IMR-90 (cell line): ENCODE measurements around the gene RBMS2.

Experiments used
- BHLHE40 ChIP-seq: fragments of 150-350 bp; IDR thresholded peaks from 2 replicates; pipeline ENCODE4 v1.6.1; 2016; ENCODE audit warnings: mild to moderate bottlenecking, low read depth, low read length
- MAFK ChIP-seq: IDR thresholded peaks from 2 replicates; pipeline ENCODE4 v1.6.1; 2012; ENCODE audit warnings: low read depth, low read length, improper control_type of control experiment
- MAZ ChIP-seq: IDR thresholded peaks from 2 replicates; pipeline ENCODE4 v1.6.1; 2012; ENCODE audit warnings: low read depth, mild to moderate bottlenecking, low read length, improper control_type of control experiment, moderate library complexity, borderline replicate concordance
- MXI1 ChIP-seq: IDR thresholded peaks from 2 replicates; pipeline ENCODE4 v1.6.1; 2012; ENCODE audit warnings: low read depth, mild to moderate bottlenecking, low read length, moderate library complexity, borderline replicate concordance
- POLR2A ChIP-seq: IDR thresholded peaks from 2 replicates; pipeline ENCODE4 v1.6.1; 2012; ENCODE audit warnings: mild to moderate bottlenecking, low read depth, low read length
- RAD21 ChIP-seq: IDR thresholded peaks from 2 replicates; pipeline ENCODE4 v1.6.1; 2012; ENCODE audit warnings: low read length, improper control_type of control experiment
- RCOR1 ChIP-seq: IDR thresholded peaks from 2 replicates; pipeline ENCODE4 v1.6.1; 2012; ENCODE audit warnings: mild to moderate bottlenecking, low read length, improper control_type of control experiment; ENCODE audit not compliant: insufficient replicate concordance
- SMC3 ChIP-seq: fragments of 150-350 bp; IDR thresholded peaks from 2 replicates; pipeline ENCODE4 v1.6.1; 2016; ENCODE audit warnings: low read depth, mild to moderate bottlenecking, antibody characterized with exemption, low read length, moderate library complexity
- TF ChIP-seq, protein P1 (sequence below): conservative IDR thresholded peaks from 2 replicates; pipeline ENCODE4 v1.5.1; 2012; ENCODE audit warnings: mild to moderate bottlenecking, low read depth, low read length, improper control_type of control experiment
- TF ChIP-seq, protein P2 (sequence below): fragments of 150-350 bp; IDR thresholded peaks from 2 replicates; pipeline ENCODE4 v1.6.1; 2017; ENCODE audit warnings: mild to moderate bottlenecking, antibody characterized with exemption, low read length, low read depth

- TF ChIP-seq, protein P1, sequence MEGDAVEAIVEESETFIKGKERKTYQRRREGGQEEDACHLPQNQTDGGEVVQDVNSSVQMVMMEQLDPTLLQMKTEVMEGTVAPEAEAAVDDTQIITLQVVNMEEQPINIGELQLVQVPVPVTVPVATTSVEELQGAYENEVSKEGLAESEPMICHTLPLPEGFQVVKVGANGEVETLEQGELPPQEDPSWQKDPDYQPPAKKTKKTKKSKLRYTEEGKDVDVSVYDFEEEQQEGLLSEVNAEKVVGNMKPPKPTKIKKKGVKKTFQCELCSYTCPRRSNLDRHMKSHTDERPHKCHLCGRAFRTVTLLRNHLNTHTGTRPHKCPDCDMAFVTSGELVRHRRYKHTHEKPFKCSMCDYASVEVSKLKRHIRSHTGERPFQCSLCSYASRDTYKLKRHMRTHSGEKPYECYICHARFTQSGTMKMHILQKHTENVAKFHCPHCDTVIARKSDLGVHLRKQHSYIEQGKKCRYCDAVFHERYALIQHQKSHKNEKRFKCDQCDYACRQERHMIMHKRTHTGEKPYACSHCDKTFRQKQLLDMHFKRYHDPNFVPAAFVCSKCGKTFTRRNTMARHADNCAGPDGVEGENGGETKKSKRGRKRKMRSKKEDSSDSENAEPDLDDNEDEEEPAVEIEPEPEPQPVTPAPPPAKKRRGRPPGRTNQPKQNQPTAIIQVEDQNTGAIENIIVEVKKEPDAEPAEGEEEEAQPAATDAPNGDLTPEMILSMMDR: no peak
- TF ChIP-seq RCOR1 (no peak), SMC3 (no peak), MAZ (no peak), MAFK (no peak), POLR2A (no peak), RAD21 (no peak), BHLHE40 (no peak), MXI1 (no peak)
- TF ChIP-seq, protein P2, sequence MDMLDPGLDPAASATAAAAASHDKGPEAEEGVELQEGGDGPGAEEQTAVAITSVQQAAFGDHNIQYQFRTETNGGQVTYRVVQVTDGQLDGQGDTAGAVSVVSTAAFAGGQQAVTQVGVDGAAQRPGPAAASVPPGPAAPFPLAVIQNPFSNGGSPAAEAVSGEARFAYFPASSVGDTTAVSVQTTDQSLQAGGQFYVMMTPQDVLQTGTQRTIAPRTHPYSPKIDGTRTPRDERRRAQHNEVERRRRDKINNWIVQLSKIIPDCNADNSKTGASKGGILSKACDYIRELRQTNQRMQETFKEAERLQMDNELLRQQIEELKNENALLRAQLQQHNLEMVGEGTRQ: no peak
Observed at GRCh38 chr12:56541631-56542030, 20.0 kb downstream of the RBMS2 start.
